ENCODE data around the gene LRRC26.

The LRRC26 gene

GRCh38 chr9:137169896-137170358 lies at the start of gene LRRC26:
LRRC26 (minus strand) TSS chr9:137170051; CDS start chr9:137169943, 108 bp downstream.
- DNase-seq = no peak

GRCh38 chr9:137218754-137219271 lies 49.0 kb upstream of the LRRC26 start:
- no peak for DNase-seq

- no peak for DNase-seq
Observed at GRCh38 chr9:137218212-137218753, 48.4 kb upstream of the LRRC26 start.

- no peak for DNase-seq
Observed at GRCh38 chr9:137217276-137218211, 47.7 kb upstream of the LRRC26 start.

DNA sequence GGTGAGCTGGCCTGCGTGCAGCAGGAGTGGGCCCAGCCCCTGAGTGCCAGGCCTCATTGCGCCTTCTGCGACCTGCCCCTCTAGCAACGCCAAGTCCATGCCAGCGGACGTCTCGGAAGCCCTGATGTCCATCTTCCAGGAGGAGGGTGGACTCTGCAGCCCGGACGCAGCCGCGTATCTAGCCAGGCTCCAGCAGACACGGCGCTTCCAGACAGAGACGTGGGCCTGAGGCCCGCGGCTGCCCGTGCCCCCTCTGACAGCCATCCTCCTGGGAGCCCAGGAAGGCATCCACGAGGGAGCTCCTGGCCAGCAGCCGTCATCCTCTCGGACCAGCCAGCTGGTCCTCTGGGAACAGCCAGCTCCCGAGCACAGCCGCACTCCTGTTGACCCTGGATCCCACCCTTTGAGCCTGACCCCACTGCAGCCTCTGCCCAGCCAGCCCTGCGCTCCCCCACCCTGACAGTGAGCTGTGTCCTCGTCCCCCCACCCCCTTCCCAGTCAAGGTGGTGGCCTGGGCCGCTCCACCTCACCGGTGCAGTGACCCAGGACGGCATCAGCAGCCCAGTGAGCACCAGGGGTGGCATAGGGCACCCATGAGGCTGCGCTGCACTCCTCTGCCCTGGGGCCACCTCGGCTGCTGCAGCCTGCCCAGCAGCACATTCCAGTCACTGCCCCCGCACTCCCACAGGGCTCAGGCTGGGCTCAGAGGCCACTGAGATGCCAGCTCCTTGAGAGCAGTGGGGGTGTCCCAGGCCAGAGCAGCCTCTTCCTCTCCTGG lies 46.5 kb upstream of the LRRC26 start:
- no peak for DNase-seq

- DNase-seq = no peak
Observed at GRCh38 chr9:137215196-137215986, 45.5 kb upstream of the LRRC26 start.

DNA sequence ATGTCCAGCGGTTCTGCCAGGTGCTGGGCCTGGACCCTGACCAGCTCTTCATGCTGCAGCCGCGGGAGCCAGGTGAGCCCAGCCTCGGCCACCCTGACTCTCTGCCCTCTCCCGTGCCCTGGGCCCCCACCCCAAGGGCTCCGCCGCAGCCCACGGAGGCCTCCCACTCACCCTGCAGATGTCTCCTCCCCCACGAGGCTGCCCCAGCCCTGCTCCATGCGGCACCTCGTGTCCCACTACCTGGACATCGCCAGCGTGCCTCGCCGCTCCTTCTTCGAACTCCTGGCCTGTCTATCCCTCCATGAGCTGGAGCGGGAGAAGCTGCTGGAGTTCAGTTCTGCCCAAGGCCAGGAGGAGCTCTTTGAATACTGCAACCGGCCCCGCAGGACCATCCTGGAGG lies 44.8 kb upstream of the LRRC26 start:
- no peak for DNase-seq

GRCh38 chr9:137213160-137214060 lies 43.6 kb upstream of the LRRC26 start:
- no peak for DNase-seq

- no peak for DNase-seq
Observed at GRCh38 chr9:137212520-137212919, 42.7 kb upstream of the LRRC26 start.

DNA sequence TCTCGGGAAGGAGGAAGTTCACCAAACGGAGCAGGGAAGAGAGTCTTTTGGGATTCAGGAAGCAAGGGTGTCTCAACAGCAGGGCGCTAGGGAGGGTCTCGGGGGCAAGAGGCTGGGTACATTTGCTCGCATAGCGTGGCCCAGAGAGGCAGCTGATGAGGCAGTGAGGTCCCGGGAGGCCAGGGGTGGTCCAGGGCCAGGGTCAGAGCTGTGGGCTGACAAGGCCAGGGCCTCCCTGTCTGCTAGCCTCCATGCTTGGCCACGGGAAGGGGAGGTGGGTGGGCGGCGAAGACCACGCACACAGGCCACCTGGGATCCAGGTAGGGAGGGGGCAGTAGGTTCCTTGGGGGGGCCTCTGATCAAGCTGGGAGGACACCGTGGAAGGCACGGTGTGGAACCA lies 41.7 kb upstream of the LRRC26 start:
- DNase-seq = no peak

GRCh38 chr9:137206602-137207001 lies 36.8 kb upstream of the LRRC26 start:
- no peak for DNase-seq

GRCh38 chr9:137205126-137206069 lies 35.5 kb upstream of the LRRC26 start, which contains the start of the genes NDOR1 and TMEM203:
NDOR1 (plus strand) TSS chr9:137205700; CDS start chr9:137205778, 78 bp downstream.
TMEM203 (minus strand) TSS chr9:137205648; CDS start chr9:137205414, 234 bp downstream.
- DNase-seq = peak; percentile 92

DNA sequence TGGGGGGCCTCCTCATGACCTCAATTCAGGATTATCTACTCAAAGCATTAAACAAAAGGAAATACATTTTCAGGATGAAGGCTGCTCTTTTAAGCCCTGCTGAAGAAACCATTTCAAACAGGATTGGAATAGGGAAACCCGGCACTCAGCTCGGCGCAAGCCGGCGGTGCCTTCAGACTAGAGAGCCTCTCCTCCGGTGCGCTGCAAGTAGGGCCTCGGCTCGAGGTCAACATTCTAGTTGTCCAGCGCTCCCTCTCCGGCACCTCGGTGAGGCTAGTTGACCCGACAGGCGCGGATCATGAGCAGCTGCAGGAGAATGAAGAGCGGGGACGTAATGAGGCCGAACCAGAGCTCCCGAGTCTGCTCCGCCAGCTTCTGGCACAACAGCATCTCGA lies 34.9 kb upstream of the LRRC26 start:
- DNase-seq = no peak

- DNase-seq = no peak
Observed at GRCh38 chr9:137202966-137203365, 33.1 kb upstream of the LRRC26 start.

GRCh38 chr9:137201205-137201868 lies 31.5 kb upstream of the LRRC26 start:
- no peak for DNase-seq

- peak; percentile 99 for DNase-seq
Observed at GRCh38 chr9:137200311-137201204, 30.7 kb upstream of the LRRC26 start, which contains the start of gene TPRN. TPRN (minus strand) TSS chr9:137200741; CDS start chr9:137200711, 30 bp downstream.

DNA sequence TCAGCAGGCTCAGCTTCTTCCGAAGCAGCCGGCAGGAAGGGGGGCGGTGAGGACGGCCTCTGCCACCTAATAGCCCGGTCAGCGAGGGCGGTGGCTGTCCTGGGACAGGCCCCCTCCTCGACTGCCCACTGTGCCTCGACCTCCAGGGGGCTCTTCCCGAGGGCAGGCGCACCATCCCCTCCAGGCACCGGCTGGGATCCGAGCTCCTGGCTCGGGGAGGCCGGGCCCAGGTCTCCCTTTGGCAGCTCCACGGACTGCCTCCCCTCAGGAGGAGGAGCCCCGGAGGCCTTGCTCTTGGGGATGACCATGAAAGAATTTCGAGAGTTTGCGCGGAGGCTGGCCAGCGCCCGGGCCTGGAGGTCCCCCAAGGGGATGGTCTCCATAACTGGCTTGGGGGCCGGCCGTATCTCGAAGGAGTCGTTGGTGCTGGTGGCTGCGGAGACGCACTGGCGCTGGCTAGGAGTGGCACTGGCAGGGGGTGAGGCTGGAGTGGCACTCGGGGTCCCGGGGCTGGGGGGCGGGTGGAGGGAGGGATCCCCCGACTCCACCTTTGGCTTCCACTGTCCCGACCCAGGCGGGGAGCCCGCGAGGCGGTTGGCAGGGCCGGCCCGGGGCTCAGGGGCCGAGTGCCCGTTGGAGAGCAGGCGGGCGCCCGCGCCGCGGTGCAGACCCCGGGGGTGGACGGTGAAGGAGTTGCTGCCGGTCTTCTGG lies 29.7 kb upstream of the LRRC26 start:
- DNase-seq = no peak

Measured in stimulated activated naive CD4-positive, alpha-beta T cell treated with Interleukin-2 at 50 U/mL for 16 hours (primary cell).